Measurements from ENCODE around the gene PLIN5.

The PLIN5 gene

DNA sequence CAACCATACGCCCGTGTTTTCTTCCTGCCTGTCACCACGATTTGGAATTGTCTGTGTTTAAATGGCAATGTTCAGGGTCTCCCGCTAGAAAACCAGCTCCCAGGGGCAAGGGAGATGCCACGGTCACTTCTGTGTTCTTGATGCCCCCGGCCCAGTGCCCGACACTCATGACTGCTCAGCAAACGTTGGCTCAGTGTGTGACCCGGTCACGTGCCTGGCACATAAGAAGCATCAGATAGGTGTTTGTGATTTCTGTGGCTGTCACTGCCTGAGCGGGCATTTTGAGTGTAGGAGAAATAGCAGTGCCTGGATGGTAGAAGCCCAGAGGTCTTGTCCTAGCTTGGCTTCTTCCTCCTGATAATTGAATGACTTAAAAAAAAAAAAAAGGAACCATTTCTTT lies 47.5 kb downstream of the PLIN5 start:
- no peaks in the 10 kb centered on the region for H3K27me3 ChIP-seq (ENCODE audit: low read depth, low read length)
- H3K4me1 ChIP-seq (ENCODE audit: control insufficient read depth in 1 of 2, insufficient read depth in 2 of 2, low read length in 2 of 2), result no peaks in the 10 kb centered on the region
- no peaks in the 10 kb centered on the region for H3K9me3 ChIP-seq (ENCODE audit: control insufficient read depth in 1 of 2, low read length in 2 of 2)
- H3K27ac ChIP-seq (ENCODE audit: low read length), result no peak overlapping the region
- no peak overlapping the region for H3K4me3 ChIP-seq (ENCODE audit: low read depth in 1 of 2, low read length in 2 of 2)
- H3K36me3 ChIP-seq (ENCODE audit: control insufficient read depth in 1 of 2, insufficient read depth in 2 of 2, low read length in 2 of 2), result peaks cover 14 to 52% of the 10 kb centered on the region in 2 donors

GRCh38 chr19:4483385-4483784 lies 51.6 kb downstream of the PLIN5 start:
- no peaks in the 10 kb centered on the region for H3K9me3 ChIP-seq (ENCODE audit: control insufficient read depth in 1 of 2, low read length in 2 of 2)
- no peaks in the 10 kb centered on the region for H3K4me1 ChIP-seq (ENCODE audit: control insufficient read depth in 1 of 2, insufficient read depth in 2 of 2, low read length in 2 of 2)
- H3K36me3 ChIP-seq (ENCODE audit: control insufficient read depth in 1 of 2, insufficient read depth in 2 of 2, low read length in 2 of 2), result peaks cover 0 to 34% of the 10 kb centered on the region in 2 donors
- H3K27me3 ChIP-seq (ENCODE audit: low read depth, low read length), result no peaks in the 10 kb centered on the region
- no peak overlapping the region for H3K4me3 ChIP-seq (ENCODE audit: low read depth in 1 of 2, low read length in 2 of 2)
- H3K27ac ChIP-seq (ENCODE audit: low read length), result no peak overlapping the region

DNA sequence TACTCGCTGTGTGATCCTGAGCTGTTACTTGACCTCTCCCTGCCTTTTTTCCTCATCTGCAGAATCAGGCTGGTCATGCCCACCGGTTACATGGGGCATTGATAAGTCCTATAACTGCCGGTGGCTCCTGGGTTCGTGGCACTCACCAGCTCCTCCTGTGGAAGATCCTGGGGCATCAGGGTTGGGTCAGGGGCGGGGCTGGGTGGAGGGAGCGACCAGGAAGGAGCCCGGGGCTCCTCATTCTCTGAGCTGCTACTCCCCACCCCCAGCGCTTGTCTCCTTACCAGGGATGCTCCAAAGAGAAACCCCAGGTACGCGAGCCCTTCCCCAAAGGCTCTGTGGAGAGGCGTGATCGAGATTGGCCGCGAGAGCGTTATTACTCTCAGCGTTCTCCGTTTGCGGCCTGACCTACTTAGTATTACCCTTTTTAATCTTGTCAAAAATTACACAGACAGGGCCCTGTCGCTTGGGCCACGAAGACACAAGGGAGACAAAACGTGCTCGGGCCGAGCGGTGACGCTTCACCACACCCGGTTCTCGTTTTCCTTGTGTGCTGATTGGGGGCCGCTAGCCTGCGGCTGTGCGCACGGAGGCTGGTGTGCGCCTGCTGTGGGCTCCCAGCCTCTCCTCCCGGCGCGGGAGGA lies 52.2 kb downstream of the PLIN5 start:
- H3K36me3 ChIP-seq (ENCODE audit: control insufficient read depth in 1 of 2, insufficient read depth in 2 of 2, low read length in 2 of 2), result peaks cover 0 to 34% of the 10 kb centered on the region in 2 donors

DNA sequence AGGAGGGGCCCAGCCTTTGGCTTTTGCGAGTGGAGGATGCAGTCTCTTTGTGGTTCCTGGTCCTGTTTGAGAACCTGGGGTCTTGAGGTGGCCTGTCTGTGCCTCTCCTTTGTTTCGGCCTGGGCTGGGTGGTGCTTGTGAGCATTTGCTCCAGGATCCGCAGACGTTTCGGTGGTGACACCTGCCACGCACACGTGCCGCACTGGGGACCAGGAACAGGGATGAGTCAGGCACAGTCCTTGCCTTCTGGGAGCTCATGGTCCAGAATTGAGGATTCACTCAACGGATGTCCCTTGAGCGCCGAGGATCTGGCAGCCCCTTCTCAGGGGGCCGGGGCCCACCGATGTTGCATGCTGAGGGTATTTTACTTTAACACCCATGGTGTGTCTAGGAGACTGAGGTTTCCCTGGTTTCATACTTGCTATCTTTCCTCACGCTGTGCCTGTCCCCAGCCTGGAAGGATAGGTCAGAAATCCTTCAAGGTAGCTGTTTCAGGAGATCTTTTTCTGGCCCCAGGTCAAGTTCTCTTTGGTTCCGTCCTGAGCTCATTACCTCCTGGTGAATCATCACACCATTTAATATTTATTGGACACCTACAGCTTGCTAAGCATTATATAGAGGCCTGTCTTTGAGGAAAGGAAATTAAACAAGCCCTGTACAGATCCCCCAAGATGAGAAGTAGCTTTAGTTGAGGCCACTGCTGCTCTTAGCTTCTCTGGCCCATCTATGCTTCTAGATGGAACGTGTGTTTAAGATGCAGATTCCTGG lies 57.8 kb downstream of the PLIN5 start:
- Histone ChIP-seq H3K4me3 (ENCODE audit: low read depth in 1 of 2, low read length in 2 of 2) (no peak overlapping the region), H3K27ac (ENCODE audit: low read length) (no peak overlapping the region)

More for the DNA sequence above, 52.2 kb downstream of the PLIN5 start:
- Histone ChIP-seq H3K9me3 (ENCODE audit: control insufficient read depth in 1 of 2, low read length in 2 of 2) (no peaks in the 10 kb centered on the region), H3K4me1 (ENCODE audit: control insufficient read depth in 1 of 2, insufficient read depth in 2 of 2, low read length in 2 of 2) (no peaks in the 10 kb centered on the region), H3K4me3 (ENCODE audit: low read depth in 1 of 2, low read length in 2 of 2) (no peak overlapping the region), H3K27me3 (ENCODE audit: low read depth, low read length) (no peaks in the 10 kb centered on the region), H3K27ac (ENCODE audit: low read length) (no peak overlapping the region)

DNA sequence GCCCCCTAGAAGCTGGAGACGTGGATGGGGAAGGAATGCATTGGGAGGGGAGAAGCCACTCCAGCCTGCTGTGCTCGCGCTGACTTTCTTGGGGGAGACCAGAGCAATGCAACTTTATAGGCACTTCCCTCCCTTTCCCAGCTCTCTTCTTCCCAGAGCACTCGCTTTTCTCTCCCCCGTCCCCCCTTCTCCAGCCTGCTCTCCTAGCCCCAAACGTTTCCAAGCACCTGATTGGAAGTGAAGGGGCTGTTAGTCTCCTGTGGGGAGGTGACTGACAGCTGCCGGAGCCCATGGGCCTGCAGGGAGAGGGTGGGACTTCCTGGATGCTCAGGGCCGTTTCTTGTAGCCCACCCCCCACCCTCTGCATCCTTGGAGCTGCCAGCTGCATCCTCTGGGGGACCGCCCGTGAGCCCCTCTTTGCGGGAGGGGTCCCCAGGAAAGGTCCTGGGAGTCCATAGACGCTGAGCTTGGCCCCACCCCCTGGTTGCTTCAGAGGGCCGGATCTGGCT lies 60.5 kb downstream of the PLIN5 start:
- Histone ChIP-seq H3K9me3 (ENCODE audit: control insufficient read depth in 1 of 2, low read length in 2 of 2) (no peaks in the 10 kb centered on the region), H3K4me3 (ENCODE audit: low read depth in 1 of 2, low read length in 2 of 2) (peak overlapping the region in 1 of 2 donors; percentile 96), H3K4me1 (ENCODE audit: control insufficient read depth in 1 of 2, insufficient read depth in 2 of 2, low read length in 2 of 2) (peaks cover 0 to 24% of the 10 kb centered on the region in 2 donors), H3K36me3 (ENCODE audit: control insufficient read depth in 1 of 2, insufficient read depth in 2 of 2, low read length in 2 of 2) (peaks cover 0 to 28% of the 10 kb centered on the region in 2 donors), H3K27me3 (ENCODE audit: low read depth, low read length) (no peaks in the 10 kb centered on the region), H3K27ac (ENCODE audit: low read length) (no peak overlapping the region)

More for the DNA sequence above, 57.8 kb downstream of the PLIN5 start:
- Histone ChIP-seq H3K27me3 (ENCODE audit: low read depth, low read length) (no peaks in the 10 kb centered on the region), H3K4me1 (ENCODE audit: control insufficient read depth in 1 of 2, insufficient read depth in 2 of 2, low read length in 2 of 2) (peaks cover 0 to 24% of the 10 kb centered on the region in 2 donors), H3K9me3 (ENCODE audit: control insufficient read depth in 1 of 2, low read length in 2 of 2) (no peaks in the 10 kb centered on the region), H3K36me3 (ENCODE audit: control insufficient read depth in 1 of 2, insufficient read depth in 2 of 2, low read length in 2 of 2) (peaks cover 0 to 32% of the 10 kb centered on the region in 2 donors)

DNA sequence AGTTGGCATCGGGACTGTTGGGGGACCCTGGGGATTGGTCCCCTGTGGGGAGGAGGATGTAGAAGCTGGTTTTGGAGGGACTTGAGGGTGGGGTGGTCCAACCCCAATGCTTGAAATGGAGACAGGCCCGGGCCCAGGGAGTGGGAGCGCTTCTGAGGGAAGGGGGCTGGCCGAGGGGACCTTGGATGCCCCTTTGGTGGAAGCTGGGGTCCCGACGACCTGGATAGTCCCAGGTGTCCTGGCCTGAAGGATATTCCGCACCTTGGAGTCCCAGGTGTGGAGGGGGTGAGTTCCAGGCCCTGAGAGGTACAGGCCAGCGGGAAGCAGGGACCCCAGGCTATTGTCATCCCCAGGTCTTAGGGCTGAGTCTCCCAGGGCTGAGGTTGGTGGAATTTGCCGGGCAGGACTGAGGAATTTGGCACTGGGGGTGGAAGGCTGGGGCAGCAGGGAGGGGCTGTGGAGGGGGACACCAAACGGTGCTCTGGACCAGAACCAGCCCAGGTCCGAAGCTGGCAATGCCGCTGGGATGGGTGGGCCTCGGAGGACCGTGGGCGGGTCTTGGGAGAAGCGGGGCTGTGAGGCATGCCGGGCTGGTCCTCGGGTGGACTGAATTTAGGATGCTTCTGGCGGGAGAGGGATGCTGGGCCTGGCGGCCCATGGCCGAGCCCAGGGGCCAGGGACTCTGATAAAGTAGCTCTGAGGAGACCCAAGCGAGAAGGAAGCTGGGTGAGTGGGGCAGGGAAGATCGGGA lies 61.1 kb downstream of the PLIN5 start:
- Histone ChIP-seq H3K27ac (ENCODE audit: low read length) (no peak overlapping the region), H3K4me3 (ENCODE audit: low read depth in 1 of 2, low read length in 2 of 2) (peak overlapping the region in 1 of 2 donors; percentile 96), H3K27me3 (ENCODE audit: low read depth, low read length) (no peaks in the 10 kb centered on the region)

DNA sequence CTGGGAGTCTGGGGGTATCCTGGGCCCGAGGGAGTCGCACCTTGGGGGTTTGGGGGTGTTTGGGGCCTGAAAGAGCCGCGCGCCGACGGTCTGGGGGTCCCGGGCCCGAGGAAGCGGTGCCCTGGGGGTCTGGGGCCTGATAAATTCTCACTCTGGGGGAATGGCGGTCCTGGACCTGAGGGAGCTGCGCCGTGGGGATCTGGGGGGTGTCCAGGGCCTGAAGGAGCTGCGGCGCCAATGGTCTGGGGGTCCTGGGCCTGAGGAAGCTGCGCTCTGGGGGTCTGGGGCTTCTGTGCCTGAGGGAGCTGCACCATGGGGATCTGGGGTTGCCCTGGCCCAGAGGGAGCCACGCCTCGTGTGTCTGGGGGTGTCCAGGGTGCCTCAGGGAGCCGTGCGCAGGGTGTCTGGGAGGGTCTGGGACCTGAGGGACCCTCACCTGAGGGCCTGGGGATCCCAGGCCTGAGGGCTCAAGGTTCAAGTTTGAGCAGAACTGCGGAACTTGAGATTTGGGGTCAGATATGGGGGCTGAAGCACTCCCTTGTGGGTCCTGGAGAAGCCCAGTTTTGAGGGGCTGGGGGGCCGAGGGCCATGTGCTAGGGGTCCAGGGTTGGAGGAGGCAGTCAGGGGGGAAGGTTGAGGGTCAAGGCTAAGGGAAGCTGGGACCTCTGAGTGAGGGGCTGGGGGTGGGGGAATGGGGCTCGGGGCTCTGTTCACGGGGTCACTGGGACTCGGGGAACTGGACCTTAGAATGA lies 61.8 kb downstream of the PLIN5 start:
- Histone ChIP-seq H3K4me3 (ENCODE audit: low read depth in 1 of 2, low read length in 2 of 2) (peak overlapping the region; percentile 55 to 96), H3K27me3 (ENCODE audit: low read depth, low read length) (no peaks in the 10 kb centered on the region), H3K27ac (ENCODE audit: low read length) (no peak overlapping the region), H3K4me1 (ENCODE audit: control insufficient read depth in 1 of 2, insufficient read depth in 2 of 2, low read length in 2 of 2) (peaks cover 0 to 24% of the 10 kb centered on the region in 2 donors), H3K36me3 (ENCODE audit: control insufficient read depth in 1 of 2, insufficient read depth in 2 of 2, low read length in 2 of 2) (peaks cover 0 to 23% of the 10 kb centered on the region in 2 donors), H3K9me3 (ENCODE audit: control insufficient read depth in 1 of 2, low read length in 2 of 2) (no peaks in the 10 kb centered on the region)

More for the DNA sequence above, 61.1 kb downstream of the PLIN5 start:
- H3K9me3 ChIP-seq (ENCODE audit: control insufficient read depth in 1 of 2, low read length in 2 of 2), result no peaks in the 10 kb centered on the region
- H3K36me3 ChIP-seq (ENCODE audit: control insufficient read depth in 1 of 2, insufficient read depth in 2 of 2, low read length in 2 of 2), result peaks cover 0 to 28% of the 10 kb centered on the region in 2 donors
- peaks cover 0 to 24% of the 10 kb centered on the region in 2 donors for H3K4me1 ChIP-seq (ENCODE audit: control insufficient read depth in 1 of 2, insufficient read depth in 2 of 2, low read length in 2 of 2)
